GM12874 (cell line): Measurements from ENCODE around the gene ICAM2.

Source experiments
- CTCF ChIP-seq: IDR thresholded peaks from 2 replicates; pipeline ENCODE4 v1.5.1; 2011; ENCODE audit warnings: low read depth, mild to moderate bottlenecking, control low read depth, low read length, moderate library complexity; ENCODE audit not compliant: insufficient read depth

Gene ICAM2

GRCh38 chr17:63997341-63998048 lies 22.9 kb downstream of the ICAM2 start:
- TF ChIP-seq CTCF: no peak

- TF ChIP-seq CTCF: no peak
These were observed 23.8 kb downstream of the ICAM2 start for GRCh38 chr17:63996430-63997182.

- no peak for TF ChIP-seq CTCF
These were observed 24.8 kb downstream of the ICAM2 start for GRCh38 chr17:63995626-63996025.

GRCh38 chr17:63993368-63993985 lies 27.0 kb downstream of the ICAM2 start:
- no peak for TF ChIP-seq CTCF

GRCh38 chr17:63991611-63992010 lies 28.8 kb downstream of the ICAM2 start:
- TF ChIP-seq CTCF: no peak

GRCh38 chr17:63989622-63990345 lies 30.6 kb downstream of the ICAM2 start:
- no peak for TF ChIP-seq CTCF
